ENCODE measurements around the gene KREMEN1. TPM values are rescaled to one million over a fixed set of nuclear protein-coding genes. Genes with fewer than 3 reads are reported as not detected.
A peak's percentile ranks its signal among the peaks of the same experiment; 100 is the strongest.

The KREMEN1 gene
- total and polyA plus RNA-seq, 8 donors, result 5.4 to 34.5 (median 11.6) TPM

DNA sequence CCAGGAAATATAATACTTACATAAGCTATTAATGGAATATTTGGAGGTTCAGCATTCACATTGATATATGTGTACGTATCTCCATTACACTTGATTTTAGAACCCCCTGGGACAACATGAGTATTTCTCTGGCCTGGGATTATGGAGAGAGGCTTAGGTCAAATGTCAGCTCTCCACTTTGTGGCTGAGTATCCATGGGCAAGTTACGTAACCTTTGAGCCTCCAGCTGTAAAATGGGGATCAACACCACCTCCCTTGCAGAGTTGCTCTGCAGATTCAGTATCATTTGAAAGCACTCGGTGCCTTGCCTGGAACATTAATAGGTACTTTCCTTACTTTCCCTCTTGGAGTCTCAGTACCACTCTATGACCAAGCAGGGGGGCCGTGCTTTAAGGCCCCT is 44.4 kb upstream of the KREMEN1 start:
- peaks cover 42 to 64% (median 51%) of the 10 kb centered on the region in 4 donors for H3K4me1 ChIP-seq
- no peak for DNase-seq
- H3K9me3 ChIP-seq, result no peaks in the 10 kb centered on the region
- H3K27me3 ChIP-seq, result peaks cover 0 to 20% (median 0%) of the 10 kb centered on the region in 3 donors
- H3K36me3 ChIP-seq, result no peaks in the 10 kb centered on the region
- intact Hi-C loops (cut with DNase I; ENCODE audit: low total_unique reads), result no loop called here
- TF ChIP-seq EP300 (IDR thresholded peaks at IDR 0.05), result no peak
- no peak for TF ChIP-seq POLR2A (IDR thresholded peaks at IDR 0.05)
- TF ChIP-seq POLR2AphosphoS5 (IDR thresholded peaks at IDR 0.05), result no peak
- TF ChIP-seq CTCF (IDR thresholded peaks at IDR 0.05), result no peak
- 70 to 82% (median 74%) methylated on average over 4 of the region's 4 CpGs for WGBS, 5 donors
- peak overlapping the region in 3 of 5 donors; percentile 91 to 95 (median 91) for H3K27ac ChIP-seq
- no peak overlapping the region for H3K4me3 ChIP-seq

- Histone ChIP-seq H3K36me3 (no peaks in the 10 kb centered on the region), H3K27ac (peak overlapping the region; percentile 73 to 95 (median 91)), H3K4me1 (peaks cover 37 to 55% (median 49%) of the 10 kb centered on the region in 4 donors), H3K9me3 (no peaks in the 10 kb centered on the region), H3K4me3 (no peak overlapping the region), H3K27me3 (peaks cover 0 to 20% (median 0%) of the 10 kb centered on the region in 3 donors)
- TF ChIP-seq CTCF (IDR thresholded peaks at IDR 0.05), result no peak
- TF ChIP-seq POLR2A (IDR thresholded peaks at IDR 0.05), result no peak
- no peak for TF ChIP-seq POLR2AphosphoS5 (IDR thresholded peaks at IDR 0.05)
- TF ChIP-seq EP300 (IDR thresholded peaks at IDR 0.05), result no peak
- intact Hi-C loops (cut with DNase I; ENCODE audit: low total_unique reads), result no loop called here
- no peak for DNase-seq
- WGBS, 5 donors, result 62 to 76% (median 69%) methylated on average over 9 of the region's 9 CpGs
Measured at GRCh38 chr22:29029202-29030000, 43.4 kb upstream of the KREMEN1 start.

DNA sequence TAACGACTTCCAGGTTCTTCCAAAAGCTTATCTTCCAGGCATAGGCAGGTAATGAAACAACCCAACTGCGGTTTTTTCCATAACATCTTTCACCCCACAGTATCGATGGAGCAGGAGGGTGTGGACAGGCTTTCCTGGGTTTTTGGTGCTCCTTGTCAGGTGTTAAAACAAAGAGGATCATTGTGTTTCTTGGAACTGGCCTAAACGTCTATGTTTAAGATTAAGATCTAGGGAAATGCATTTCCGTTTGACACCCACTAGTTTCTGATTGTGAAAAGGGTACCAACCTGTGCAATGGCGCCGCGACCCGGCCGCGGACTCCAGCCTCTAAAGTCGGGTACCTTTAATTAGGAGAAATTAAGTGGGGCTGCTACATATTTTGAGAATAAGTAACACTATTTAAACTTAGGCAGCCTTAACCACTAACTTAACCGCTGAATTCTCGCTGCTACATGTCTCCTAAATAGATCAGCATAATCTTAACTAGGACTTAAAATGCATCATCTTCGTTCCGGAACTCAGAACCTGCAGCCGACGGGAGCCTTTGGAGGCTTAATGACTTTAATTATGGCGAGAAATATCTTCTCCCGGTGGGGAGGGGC is 42.7 kb upstream of the KREMEN1 start:
- Histone ChIP-seq H3K4me1 (peaks cover 36 to 54% (median 50%) of the 10 kb centered on the region in 4 donors), H3K4me3 (peak overlapping the region; percentile 41 to 52 (median 48)), H3K36me3 (no peaks in the 10 kb centered on the region), H3K27ac (peak overlapping the region; percentile 73 to 95 (median 91)), H3K27me3 (peaks cover 0 to 20% (median 0%) of the 10 kb centered on the region in 3 donors), H3K9me3 (no peaks in the 10 kb centered on the region)
- peak in 1 of 3 donors; percentile 4 for TF ChIP-seq POLR2AphosphoS5 (IDR thresholded peaks at IDR 0.05)
- TF ChIP-seq POLR2A (IDR thresholded peaks at IDR 0.05), result no peak
- intact Hi-C loops (cut with DNase I; ENCODE audit: low total_unique reads), result loop anchor here (10.0 kb wide), 2 partner anchors 55 to 145 kb away; partner anchors contain the start of gene ZNRF3
- DNase-seq, result peak; percentile 39 to 42
- WGBS, 5 donors, result 10 to 32% (median 15%) methylated on average over 20 of the region's 20 CpGs

DNA sequence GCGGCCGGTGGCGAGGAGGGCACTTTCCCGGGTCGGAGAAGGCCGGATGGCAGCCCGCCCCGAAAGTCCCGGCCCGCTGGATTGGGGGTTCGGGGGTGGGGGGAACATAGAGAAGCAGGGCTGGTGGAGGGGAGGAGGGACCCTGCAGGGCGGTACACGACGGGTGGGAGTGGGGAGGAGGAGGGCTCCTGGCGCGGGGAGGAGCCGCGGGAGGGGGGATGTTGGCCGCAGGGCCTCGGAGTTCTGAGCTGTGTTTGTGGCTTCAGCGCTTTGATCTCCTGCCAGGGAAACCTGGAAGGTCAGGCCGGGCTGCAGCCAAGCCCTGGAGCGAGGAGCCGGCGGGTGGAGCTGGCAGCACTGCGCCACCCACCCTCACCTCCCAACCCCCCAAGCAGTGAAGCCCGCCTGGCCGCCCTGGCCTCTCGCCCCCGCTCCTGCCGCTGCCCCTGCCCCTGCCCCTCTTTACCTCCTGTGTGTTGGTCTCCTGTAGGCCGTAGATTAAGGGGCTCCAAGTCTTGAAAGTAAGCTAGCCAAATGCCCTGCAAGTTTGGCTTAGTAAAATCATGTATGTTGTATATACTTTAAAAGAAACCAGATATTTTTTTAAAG is 42.1 kb upstream of the KREMEN1 start:
- H3K9me3 ChIP-seq, result no peaks in the 10 kb centered on the region
- intact Hi-C loops (cut with DNase I; ENCODE audit: low total_unique reads), result loop anchor here (10.0 kb wide), 2 partner anchors 56 to 146 kb away; partner anchors contain the start of gene ZNRF3
- WGBS, 5 donors, result 4 to 12% (median 6%) methylated on average over 18 to 32 of the region's 32 CpGs
- peak overlapping the region; percentile 41 to 52 (median 48) for H3K4me3 ChIP-seq
- TF ChIP-seq CTCF (IDR thresholded peaks at IDR 0.05) (no peak), POLR2AphosphoS5 (IDR thresholded peaks at IDR 0.05) (peak in 2 of 3 donors; percentile 66 to 71)
- peak; percentile 93 to 96 for DNase-seq
- peak overlapping the region; percentile 73 to 95 (median 91) for H3K27ac ChIP-seq
- peaks cover 0 to 20% (median 0%) of the 10 kb centered on the region in 3 donors for H3K27me3 ChIP-seq
- H3K4me1 ChIP-seq, result peaks cover 36 to 54% (median 50%) of the 10 kb centered on the region in 4 donors
- no peaks in the 10 kb centered on the region for H3K36me3 ChIP-seq
